NT2/D1 (cell line): Measurements from ENCODE around the gene ZNF729.

Source experiments
- SUZ12 ChIP-seq: IDR thresholded peaks from 2 replicates; pipeline ENCODE4 v1.6.1; 2011; ENCODE audit not compliant: insufficient read length, insufficient read depth; ENCODE audit errors: extremely low read depth
- YY1 ChIP-seq: IDR thresholded peaks from 2 replicates; pipeline ENCODE4 v1.6.1; 2011; ENCODE audit not compliant: insufficient read length, insufficient read depth
- ZNF274 ChIP-seq: IDR thresholded peaks from 2 replicates; pipeline ENCODE4 v1.6.1; 2011; ENCODE audit warnings: mild to moderate bottlenecking, low read depth, low read length

- no peak for TF ChIP-seq ZNF274
- TF ChIP-seq YY1, result no peak
- no peak for TF ChIP-seq SUZ12
Observed at GRCh38 chr19:22327321-22327720, 41.1 kb downstream of the ZNF729 start.
